HepG2 (cell line): Measurements from ENCODE around the gene BCAT1.

Experiments used
- KDM1A ChIP-seq: IDR thresholded peaks from 2 replicates; pipeline ENCODE4 v1.6.1; 2016; ENCODE audit warnings: missing compliant biosample characterization
- TF ChIP-seq, protein P1 (sequence below): sonication (generic); formaldehyde crosslinking; IDR thresholded peaks from 2 replicates; pipeline ENCODE4 v1.8.1; 2023; ENCODE audit warnings: missing genetic modification reagents, inconsistent platforms, borderline replicate concordance
- TF ChIP-seq, protein P2 (sequence below): sonication (generic); formaldehyde crosslinking; IDR thresholded peaks from 2 replicates; pipeline ENCODE4 v1.5.0; 2020; ENCODE audit warnings: mild to moderate bottlenecking, missing genetic modification reagents, moderate library complexity
- TF ChIP-seq, protein P3 (sequence below): sonication (generic); formaldehyde crosslinking; IDR thresholded peaks from 2 replicates; pipeline ENCODE4 v1.5.0; 2020; ENCODE audit warnings: missing genetic modification reagents

DNA sequence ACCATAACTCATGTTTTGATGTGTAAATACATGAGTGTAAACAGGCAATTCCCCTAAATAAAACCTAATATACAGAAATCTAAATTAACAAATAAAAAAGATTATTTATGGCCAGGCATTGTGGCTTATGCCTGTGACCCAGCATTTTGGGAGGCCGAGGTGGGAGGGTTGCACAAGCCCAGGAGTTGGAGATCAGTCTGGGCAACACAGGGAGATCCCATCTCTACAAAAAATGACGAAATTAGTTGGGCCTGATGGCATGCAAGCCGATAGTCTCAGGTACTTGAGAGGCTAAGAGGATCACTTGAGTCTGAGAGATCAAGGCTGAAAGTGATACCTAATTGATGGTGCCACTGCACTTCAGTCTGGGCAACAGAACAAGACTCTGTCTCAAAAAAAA is 48.7 kb downstream of the BCAT1 start:
- TF ChIP-seq, protein P1, sequence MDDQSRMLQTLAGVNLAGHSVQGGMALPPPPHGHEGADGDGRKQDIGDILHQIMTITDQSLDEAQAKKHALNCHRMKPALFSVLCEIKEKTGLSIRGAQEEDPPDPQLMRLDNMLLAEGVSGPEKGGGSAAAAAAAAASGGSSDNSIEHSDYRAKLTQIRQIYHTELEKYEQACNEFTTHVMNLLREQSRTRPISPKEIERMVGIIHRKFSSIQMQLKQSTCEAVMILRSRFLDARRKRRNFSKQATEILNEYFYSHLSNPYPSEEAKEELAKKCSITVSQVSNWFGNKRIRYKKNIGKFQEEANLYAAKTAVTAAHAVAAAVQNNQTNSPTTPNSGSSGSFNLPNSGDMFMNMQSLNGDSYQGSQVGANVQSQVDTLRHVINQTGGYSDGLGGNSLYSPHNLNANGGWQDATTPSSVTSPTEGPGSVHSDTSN (CRISPR knock-in tag): no peak
- TF ChIP-seq, protein P2, sequence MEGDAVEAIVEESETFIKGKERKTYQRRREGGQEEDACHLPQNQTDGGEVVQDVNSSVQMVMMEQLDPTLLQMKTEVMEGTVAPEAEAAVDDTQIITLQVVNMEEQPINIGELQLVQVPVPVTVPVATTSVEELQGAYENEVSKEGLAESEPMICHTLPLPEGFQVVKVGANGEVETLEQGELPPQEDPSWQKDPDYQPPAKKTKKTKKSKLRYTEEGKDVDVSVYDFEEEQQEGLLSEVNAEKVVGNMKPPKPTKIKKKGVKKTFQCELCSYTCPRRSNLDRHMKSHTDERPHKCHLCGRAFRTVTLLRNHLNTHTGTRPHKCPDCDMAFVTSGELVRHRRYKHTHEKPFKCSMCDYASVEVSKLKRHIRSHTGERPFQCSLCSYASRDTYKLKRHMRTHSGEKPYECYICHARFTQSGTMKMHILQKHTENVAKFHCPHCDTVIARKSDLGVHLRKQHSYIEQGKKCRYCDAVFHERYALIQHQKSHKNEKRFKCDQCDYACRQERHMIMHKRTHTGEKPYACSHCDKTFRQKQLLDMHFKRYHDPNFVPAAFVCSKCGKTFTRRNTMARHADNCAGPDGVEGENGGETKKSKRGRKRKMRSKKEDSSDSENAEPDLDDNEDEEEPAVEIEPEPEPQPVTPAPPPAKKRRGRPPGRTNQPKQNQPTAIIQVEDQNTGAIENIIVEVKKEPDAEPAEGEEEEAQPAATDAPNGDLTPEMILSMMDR (CRISPR knock-in tag): no peak
- TF ChIP-seq, protein P3, sequence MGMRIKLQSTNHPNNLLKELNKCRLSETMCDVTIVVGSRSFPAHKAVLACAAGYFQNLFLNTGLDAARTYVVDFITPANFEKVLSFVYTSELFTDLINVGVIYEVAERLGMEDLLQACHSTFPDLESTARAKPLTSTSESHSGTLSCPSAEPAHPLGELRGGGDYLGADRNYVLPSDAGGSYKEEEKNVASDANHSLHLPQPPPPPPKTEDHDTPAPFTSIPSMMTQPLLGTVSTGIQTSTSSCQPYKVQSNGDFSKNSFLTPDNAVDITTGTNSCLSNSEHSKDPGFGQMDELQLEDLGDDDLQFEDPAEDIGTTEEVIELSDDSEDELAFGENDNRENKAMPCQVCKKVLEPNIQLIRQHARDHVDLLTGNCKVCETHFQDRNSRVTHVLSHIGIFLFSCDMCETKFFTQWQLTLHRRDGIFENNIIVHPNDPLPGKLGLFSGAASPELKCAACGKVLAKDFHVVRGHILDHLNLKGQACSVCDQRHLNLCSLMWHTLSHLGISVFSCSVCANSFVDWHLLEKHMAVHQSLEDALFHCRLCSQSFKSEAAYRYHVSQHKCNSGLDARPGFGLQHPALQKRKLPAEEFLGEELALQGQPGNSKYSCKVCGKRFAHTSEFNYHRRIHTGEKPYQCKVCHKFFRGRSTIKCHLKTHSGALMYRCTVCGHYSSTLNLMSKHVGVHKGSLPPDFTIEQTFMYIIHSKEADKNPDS (CRISPR knock-in tag): no peak
- no peak for TF ChIP-seq KDM1A (CRISPR knock-in tag)
